GM18499 (cell line): ENCODE measurements around the gene SH2D3C.

ENCODE experiments used
- ATAC-seq: cut with Tn5 transposase; IDR thresholded peaks from one replicate; pipeline ENCODE4 v1.9.1; 2021; ENCODE audit warnings: moderate number of reproducible peaks; ENCODE audit not compliant: insufficient read depth, unreplicated experiment

SH2D3C gene, protein sequence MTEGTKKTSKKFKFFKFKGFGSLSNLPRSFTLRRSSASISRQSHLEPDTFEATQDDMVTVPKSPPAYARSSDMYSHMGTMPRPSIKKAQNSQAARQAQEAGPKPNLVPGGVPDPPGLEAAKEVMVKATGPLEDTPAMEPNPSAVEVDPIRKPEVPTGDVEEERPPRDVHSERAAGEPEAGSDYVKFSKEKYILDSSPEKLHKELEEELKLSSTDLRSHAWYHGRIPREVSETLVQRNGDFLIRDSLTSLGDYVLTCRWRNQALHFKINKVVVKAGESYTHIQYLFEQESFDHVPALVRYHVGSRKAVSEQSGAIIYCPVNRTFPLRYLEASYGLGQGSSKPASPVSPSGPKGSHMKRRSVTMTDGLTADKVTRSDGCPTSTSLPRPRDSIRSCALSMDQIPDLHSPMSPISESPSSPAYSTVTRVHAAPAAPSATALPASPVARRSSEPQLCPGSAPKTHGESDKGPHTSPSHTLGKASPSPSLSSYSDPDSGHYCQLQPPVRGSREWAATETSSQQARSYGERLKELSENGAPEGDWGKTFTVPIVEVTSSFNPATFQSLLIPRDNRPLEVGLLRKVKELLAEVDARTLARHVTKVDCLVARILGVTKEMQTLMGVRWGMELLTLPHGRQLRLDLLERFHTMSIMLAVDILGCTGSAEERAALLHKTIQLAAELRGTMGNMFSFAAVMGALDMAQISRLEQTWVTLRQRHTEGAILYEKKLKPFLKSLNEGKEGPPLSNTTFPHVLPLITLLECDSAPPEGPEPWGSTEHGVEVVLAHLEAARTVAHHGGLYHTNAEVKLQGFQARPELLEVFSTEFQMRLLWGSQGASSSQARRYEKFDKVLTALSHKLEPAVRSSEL

DNA sequence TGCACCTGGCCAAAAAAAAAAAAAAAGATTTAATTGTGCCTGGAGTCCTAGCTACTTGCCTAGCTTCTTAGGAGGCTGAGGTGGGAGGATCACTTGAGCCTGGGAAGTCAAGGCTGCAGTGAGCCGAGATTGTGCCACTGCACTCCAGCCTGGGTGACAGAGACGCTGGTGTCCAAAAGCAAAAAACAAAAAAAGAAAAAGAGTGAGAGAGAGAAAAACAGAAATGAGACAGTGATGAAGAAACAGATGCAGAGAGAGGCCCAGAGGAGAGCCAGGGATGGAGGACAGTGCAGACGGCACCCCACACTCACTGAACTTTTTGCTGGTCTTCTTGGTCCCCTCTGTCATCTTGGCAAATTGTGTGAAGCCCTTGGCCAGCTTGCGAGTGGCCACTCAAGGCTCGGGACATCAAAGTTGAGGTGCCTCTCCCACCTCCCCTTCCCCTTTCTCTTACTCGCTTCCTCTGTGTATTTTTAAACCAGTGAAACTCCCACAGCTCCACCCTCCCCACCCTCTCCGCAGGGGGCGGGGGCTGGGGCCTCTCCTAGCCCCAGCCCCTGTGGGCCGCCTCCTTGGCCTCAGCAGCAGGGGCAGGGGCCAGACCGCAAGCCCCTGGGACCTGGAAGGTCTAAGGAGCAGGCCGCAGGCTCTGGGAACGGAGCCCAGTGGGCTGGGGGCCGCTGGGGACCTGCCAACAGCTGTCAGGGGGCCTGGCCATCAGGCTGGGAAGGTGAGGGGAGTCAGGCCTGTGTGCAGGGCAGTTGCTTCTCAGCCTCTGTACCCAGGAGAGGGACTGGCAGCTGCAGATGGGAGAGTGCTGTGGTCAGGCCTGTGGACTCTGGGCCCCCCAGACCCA lies at the start of gene SH2D3C:
SH2D3C (minus strand) TSS at position 387 of the 856 bp plus-strand sequence; CDS start at position 348, 39 bp downstream.
- no peak for ATAC-seq

DNA sequence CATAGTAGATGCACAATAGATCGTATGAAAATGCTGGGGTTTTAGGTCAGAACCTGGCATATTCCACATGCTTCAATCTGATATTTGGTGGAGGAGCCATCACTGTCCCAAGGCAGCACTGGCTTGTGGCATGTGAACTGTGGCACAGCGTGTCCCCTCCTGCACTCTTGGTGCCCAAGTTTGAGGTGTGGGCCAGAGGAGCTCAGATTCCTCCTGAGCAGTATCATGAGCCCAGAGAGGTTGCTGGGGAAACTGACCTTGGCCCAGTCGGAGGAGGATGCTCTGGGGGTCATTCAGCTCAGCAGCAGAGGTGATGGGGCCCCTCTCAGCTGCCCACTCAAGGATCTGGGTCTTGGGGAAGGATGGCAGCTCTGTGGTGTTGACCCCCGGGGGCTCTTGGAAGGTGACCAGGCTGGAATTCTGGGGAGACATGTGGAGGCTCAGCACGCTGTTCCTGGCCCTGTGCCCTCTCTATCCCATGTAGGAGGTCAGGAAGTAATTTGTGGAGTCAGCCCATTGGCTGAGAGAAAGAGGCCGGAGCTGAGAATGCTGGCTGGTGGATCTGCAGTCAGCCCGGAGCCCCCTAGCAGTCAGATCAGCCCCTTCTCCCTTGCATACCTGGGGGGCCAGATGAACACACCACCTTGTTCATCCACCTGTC lies 47.9 kb upstream of the SH2D3C start:
- ATAC-seq: no peak

DNA sequence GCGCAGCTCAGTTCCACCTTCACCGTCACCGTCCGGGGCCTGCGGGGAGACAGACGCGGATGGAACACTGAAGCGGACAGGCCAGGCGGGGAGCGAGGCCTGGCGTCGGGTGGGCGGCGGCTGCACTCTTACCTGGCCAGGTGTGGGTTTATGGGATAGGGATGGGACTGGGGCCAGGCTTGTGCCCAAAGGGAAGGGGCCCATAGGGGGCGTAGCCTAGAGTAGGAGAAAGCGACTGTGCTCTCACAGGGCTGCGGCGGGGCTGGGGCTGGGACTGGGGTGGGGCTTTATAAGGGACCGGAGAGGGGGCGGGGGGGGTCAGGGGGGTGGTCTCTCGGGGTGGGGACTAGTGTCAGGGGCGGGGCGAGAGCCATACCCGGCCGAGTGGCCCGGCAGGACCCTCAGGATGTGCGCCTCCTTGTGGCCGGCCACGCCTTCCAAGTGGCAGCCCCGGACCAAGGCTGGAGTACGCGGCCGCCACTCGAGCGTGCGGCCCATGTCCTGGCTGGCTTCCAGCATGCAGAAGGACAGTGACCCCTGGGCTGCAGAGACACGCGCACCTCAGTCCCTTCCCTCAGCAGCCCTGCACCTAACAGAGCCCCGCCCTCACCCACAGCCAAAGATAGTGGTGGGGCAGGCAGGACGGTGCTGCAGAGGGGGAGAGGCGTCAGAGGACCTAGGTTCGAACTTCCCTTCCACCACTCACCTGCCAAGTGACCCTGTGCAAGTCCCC lies 47.0 kb upstream of the SH2D3C start:
- ATAC-seq: no peak

DNA sequence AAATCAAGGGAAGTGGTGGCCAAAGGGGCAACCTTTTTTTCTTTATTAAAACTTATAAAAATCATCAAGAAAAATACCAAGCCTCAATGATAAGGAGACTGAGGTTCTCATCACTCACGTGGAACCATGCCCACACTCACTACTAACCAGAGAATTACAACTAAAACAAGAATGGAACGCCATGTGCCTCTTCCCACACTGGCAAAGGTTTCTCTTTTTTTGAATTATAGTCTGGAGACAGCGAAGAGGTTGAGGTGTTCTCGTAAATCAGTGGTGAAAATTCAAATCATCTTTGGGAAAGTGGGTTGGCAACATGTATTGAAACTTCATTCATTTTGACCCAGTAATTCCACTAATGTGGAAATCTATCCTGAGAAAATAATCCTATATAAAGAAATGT lies 43.6 kb upstream of the SH2D3C start:
- no peak for ATAC-seq

DNA sequence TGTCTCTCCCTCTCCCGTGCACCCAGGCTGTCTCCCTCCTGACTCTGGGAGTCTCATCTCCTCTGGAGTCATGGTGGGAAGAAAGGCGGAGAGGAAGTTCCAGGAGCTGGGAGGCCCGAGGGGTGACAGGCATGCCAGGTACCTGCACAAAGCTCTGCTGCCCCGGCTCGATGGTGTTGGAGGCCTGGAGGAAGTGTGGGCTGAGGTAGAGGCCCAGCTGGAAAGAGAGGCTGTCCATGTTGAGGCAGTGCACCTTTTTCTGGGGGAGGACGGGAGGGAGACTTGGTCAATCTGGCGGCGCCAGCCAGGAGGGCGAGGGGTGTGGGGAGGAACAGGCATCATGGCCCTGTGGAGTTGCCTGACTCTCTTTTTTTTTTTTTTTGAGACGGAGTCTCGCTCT lies 40.1 kb upstream of the SH2D3C start:
- no peak for ATAC-seq

DNA sequence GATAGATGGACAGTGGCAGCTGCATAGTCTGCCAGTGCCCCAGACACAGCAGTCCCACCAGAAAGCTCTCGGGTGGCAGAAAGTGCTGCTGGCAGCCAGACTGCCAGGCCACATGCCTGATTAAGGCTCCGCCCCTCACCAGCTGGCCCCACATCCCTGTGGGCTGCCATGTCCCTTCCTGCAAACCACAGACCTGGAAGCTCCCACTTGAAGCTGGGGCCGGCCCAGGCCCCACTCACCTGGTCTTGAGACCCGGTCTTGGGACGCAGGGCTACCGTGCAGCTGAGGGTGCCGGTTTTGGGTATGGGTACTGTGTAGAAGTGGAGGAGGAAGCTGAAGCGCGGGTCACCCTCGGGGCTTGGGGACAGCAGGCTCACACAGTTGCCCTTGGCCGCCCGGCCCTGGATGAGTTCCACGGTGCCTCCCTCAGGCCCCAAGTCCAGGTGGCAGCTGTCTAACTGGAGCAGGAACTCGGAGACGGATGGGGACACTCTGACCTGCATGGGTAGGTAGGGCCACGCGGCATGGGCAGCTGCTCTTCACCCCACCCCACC lies 39.5 kb upstream of the SH2D3C start:
- ATAC-seq: no peak

DNA sequence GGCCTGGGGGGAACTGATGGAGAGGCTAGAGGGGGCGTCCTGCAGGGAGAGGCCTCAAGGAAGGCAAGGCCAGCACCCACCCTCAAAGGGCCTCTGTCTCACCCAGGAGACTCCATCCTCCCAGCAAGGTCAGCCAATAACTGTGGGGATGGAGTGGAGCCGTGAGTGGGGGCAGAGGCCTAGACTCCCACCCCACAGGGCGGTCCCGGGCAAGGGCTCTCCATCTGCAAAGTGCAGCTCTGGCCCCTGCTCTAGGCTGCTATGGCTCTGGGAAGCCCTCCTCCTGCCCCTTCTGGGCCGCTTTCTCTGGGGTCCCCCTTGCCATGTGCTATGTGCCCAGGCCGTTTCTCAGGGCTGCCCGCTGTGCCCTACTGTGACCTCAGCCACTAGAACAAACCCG lies 38.3 kb upstream of the SH2D3C start:
- ATAC-seq: no peak

DNA sequence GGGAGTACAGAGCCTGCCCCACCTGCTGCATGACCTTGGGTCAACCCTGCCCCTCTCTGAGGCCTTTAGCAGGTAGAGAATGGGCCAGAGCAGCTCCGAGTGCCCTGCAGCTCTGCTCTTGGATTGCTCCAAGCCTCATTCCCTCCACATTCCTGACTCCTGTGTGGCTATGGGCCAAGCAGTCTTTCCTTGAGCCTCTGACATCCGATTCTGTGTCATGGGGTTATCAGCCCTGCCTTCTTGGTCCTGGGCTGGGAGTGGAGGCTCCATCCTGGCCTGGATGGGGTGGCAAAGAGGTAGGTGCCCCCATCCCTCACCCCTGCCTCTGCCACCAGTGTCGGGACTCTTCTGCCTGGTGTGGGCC lies 37.9 kb upstream of the SH2D3C start:
- ATAC-seq: no peak

DNA sequence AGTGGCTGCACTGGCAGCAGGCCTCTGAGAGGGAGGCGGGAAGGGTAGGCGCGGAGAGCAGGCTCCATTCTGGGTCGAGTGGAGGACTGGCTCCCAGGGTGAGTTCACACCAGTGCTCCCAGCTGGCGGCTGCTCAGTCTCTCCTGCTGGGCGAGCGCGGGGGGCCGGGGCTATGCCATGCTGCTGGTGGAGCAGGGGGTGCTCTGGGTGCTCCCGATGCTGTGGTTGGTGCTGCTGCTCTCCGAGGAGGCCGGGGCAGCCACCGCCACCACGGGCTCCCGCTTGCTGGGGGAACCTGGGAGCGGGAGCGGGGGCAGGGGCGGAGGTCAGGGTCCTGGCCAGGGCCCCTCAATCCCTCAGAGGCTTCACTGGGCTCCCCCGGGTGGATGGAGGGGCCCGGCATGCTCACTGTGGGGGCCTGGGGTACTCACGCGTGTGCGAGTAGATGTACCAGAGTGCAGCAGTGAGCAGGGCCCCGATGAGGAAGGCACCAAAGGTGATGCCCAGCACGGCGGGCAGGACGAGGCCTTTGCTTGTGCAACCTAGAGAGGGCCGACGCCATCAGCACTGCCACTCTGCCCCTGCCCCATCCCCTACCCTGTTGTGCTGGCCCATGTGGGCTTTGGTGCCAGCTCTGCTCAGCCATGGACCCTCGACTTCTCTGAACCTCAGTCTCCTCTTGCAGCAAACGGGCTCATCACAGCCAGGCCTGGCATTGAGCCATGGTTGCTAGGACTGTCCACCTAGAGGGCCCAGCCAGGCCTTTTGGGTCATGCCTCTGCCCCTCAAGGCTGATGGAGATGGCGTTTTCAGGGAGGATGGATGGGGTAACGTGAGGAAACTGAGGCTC lies 37.3 kb upstream of the SH2D3C start:
- no peak for ATAC-seq

DNA sequence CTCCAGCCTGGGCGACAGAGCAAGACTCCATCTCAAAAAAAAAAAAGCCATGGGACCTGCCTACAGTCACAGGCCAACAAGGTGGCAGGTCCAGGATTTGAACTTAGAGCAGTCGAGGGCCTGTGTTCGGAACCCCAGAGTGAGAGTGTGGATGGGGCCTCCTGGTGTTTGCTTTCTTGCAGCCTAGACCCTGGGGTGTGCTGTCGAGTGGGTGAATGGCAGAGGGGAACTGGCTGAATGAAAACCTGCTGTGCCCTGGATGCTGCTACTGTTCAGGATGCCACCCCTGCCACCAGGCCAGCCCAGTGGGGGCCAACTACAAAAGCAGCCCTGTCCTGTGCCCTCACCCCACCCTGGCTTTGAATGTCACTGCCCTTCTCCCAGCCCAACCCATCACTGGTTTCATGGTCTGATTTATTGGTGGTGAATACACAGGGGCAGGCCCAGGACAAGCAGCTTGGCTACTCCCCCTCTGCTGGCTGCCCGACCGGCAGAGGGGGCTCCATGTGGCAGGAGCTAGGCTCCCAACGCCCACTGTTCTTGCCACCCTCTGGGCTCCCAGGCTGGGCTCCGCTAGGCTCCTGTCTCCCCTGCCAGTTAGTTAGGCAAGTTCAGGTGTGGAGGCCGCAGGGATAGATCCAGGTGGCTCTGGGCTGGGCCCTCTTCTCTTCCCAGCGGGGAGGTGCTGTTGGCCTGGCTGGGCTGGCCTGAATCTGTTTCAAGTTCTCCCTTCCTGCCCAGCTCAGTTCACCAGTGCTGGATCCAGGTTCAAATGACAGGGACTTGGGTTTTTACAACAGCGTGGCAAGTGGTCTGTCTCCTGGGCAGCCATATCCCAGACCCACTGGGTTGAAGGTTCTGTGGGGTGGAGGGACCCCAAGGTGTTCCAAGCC lies 36.4 kb upstream of the SH2D3C start:
- no peak for ATAC-seq

DNA sequence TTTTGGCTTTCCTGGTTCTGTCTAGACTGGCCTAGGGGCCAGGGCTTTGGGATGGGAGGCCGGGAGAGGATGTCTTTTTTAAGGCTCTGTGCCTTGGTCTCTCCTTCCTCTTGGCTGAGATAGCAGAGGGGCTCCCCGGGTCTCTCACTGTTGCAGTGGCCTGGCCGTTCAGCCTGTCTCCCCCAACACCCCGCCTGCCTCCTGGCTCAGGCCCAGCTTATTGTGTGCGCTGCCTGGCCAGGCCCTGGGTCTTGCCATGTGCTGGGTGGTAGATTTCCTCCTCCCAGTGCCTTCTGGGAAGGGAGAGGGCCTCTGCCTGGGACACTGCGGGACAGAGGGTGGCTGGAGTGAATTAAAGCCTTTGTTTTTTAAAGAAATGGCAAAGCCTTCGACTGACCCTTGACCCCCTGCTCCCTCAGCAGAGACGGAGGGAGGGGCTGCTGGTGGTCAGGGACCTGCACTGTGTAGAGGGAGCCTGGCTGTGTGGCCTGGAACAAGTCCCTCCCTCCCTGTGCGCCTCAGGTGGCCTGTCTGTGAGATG lies 35.3 kb upstream of the SH2D3C start:
- no peak for ATAC-seq

DNA sequence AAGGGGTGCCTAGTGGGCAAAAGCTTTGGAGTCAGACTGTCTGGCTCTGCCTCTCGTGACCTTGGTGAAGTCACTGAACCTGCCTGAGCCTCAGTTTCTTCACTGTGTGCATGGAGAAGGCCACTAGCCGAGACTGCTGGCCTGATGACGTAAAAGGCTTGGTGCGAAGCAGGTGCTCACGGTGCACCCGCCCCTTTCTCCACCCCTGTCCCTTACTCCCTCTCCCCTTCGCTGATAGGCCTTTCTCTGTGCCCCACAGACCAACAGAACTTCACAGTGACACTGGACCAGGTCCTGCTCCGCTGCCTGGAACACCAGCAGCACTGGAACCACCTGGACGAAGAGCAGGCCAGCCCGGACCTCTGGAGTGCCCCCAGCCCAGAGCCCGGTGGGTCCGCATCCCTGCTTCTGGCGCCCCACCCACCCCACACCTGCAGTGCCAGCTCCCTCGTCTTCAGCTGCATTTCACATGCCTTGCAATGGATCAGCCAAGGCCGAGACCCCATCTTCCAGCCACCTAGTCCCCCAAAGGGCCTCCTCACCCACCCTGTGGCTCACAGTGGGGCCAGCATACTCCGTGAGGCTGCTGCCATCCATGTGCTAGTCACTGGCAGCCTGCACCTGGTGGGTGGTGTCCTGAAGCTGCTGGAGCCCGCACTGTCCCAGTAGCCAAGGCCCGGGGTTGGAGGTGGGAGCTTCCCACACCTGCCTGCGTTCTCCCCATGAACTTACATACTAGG lies 34.6 kb upstream of the SH2D3C start:
- ATAC-seq: no peak

DNA sequence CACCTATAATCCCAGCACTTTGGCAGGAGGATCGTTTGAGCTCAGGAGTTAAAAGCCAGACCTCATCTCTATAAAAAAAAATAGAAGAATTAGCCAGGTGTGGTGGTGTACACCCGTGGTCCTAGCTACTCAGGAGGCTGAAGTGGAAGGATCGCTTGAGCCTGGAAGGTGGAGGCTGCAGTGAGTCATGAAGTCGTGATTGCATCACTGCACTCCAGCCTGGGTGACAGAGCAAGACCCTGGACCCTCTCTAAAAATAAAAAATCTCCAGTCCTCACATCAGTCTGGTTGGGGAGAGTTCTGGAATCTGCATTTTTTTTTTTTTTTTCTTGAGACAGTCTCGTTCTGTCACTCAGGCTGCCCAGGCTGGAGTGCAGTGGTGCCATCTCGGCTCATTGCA lies 33.5 kb upstream of the SH2D3C start:
- no peak for ATAC-seq

DNA sequence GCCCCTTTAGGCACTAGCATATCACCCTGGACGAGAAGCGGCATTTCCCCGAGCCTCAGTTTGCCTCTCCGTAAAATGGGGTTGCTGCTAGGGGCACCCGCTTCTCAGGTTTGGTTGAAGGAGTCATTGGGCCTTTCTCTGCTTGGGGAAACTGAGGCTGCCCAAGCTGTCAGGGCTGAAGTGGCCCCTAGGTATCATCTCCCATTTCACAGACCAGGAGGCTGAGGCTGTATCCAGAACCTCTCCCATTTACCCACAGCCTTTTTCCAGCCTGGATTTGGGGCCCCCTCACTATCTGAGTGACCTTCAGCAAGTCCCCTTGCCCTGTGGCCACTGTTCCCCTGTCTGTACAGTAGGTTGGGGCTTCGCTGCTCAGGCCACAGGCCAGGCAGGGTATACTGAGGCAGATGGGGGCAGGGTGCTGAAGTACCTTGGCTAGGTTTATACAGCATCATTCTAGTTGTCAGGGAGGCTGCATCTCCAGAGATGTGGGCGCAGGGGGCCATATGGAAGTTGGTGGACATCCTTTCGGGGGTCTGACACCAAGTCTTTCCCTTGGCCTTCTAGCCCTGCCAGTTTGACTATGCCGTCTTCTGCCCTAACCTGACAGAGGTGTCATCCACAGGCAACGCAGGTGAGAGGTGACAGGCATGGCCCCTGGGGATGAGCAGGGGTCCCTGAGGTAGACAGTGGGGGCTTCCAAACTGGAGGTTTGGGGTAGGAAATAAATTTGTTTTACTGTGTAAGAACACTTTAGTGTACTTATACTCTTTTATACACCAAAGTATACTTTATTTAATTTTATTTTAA lies 32.1 kb upstream of the SH2D3C start:
- ATAC-seq: no peak

DNA sequence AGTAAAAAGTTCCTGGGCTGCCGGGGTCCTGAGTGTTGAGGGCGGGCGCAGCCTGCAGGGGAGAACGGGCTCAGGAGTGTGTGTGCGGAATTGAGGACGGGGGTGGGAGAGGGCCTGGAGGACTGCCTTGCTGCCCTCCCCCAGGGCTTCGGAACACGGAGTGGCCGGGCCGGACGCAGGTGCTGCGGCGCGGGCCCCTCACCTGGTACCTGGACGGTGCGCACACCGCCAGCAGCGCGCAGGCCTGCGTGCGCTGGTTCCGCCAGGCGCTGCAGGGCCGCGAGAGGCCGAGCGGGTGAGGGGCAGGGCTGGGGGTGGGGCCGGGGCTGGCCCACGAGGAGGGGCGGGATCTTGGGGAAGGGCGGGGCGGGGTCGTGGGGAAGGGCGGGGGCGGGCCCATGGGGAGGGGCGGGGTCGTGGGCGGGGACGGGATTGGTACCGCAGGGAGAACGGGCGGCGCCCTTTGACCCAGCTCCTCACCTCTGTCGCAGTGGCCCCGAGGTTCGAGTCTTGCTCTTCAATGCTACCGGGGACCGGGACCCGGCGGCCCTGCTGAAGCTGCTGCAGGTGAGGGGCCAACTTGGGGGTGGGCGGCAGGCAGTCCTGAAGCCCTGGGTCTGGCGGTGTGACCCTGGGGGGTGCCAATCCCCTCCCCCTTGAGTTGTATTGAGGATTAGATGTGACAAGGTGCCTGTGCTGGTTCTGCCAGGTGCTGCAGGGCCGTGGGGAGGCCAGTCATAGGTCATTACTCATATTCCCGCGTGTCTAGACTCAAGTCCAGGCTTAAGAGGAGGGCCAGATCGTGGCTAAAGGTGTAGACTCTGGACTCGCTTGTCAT lies 31.3 kb upstream of the SH2D3C start:
- no peak for ATAC-seq
